ENCODE measurements around the gene REEP1.

REEP1 gene

DNA sequence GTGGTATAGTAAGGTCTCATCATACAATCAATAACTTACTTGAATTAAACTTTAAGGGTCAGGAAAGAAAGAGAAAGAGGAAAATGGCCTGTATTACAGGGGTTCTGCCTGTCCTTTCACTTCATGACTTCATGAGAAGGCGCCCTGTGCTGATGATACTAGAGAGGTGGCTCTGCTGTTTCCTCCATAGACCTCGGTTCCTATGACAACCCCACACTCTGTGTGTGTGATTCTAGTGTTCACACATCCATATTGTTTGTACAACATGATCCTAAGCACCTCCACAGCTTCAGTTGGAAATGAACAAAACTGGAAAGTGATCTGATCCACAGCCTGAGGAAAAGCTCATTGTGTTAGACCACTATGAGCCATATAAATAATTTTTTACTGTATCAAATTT lies 7.0 kb upstream of the REEP1 start:
- no peak for DNase-seq

DNA sequence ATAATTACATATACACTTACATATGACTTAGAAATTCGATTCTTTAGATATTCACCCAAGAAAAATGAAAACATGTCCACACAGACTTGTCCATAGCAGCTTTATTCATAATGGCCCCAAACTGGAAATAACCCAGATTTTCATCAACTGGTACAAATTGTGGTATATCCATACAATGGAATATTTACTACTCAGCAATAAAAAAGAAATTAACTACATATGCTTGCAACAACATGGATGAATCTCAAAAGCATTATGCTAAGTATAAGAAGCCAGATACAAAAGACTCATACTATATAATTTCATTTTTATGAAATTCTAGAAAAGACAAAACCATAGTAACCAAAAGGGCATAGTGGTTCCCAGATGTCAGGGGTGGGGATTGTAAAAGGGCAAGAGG lies 5.1 kb upstream of the REEP1 start:
- DNase-seq: no peak

DNA sequence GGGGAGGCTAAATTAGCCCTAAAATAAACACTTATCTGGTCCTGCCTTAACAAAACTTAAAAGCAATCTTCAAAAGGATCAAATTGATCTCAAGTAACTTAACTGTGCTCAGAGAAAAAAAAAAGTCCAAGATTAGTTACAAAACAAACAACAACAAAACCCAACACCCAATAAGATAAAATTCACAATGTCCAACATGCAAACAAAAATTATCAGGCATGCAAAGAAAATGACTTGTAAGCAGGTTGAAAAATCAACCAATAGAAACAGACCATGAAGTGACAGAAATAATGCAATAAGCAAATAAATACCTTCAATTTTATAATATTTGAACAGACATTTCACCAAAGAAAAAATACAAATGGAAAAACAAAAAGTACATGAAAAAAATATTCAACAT lies 4.0 kb upstream of the REEP1 start:
- no peak for DNase-seq

DNA sequence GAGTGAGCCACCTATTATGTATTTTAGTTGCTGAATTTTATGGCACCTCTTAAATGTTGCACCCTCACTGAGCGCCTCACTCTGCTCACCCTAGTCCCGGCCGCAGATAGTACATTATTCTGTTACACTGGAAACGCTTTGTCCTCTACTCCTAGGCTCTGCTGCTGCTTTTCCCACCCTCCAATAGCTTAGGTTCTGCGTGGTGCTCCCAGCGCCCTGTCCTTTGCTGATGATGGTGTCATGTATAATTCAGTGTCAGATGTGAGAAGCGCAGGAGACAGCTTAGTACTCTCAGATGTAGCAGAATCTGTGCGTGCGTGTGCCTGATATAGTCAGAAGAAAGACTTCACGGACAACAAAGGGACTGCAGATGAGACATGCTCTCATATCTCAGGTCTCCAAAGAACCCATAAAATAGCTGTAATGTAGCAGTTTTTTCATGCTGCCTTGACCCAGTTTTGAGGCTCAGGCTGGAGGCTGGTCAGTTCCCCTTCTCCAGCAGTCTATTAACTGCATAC lies 1.4 kb upstream of the REEP1 start:
- DNase-seq: no peak

DNA sequence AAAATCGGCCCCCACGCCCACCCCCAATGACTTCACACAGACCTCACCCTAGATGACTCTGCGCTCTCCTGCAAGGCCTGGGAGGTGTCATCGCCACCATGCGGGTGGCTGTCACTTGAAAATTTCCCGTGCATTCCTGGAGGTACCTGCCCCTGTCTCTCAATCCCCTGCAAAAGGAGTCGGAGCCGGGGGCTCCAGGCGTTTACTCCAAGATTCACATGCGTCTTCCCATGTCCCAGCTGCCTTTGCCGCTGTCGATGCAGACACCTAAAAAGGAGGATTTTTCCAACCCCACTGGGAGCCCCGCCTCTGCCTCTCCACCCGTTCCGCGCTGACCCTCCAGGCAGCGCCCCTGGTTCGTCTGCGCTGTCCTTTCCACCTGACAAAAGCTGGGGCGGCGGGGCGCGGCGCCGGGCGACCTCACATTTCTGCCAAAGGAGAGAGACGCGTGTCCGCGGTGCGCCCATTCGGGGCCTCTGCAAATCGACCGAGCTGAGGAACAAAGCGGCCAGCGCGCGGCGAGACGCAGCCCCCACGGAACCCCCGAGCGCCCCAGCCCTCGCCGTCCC lies 667 bp downstream of the REEP1 start:
- no peak for DNase-seq

DNA sequence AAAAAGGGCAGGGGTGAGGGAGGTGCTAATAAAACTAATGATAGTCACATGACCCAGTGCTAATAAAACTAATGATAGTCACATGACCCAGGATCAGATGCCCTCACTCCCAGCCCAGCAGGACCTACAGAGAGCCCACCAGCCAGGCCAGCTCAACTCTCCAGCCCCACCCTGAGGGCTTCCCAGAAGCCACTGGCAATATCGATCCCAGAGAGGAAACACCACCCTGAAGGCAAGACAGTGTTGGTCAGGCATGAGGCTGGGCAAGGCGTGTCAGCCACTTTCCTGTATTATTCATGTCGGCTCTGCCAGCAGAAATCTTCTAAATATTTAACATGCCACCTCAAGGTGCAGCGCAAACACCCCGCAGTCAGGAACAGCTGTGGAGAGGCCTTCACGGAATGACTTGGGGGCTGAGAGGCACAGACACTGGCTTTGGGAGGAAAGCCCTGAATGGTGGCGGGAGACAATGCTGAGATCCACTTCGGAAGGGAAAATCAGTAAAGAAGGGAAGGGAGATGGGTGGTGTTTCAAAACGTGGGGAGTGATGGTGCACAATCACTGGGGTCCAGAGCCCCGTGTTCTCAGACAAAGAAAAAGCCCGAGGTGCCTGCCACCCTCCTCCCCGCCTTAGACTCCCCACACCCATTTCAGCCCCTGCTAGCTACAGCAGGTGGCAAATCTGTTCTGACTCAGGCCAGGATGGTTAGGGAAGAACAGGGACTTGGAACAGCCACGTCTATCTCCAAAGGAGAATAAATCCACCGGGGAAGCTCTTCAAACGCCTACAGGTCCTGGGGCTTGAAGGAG lies 1.4 kb downstream of the REEP1 start:
- no peak for DNase-seq

DNA sequence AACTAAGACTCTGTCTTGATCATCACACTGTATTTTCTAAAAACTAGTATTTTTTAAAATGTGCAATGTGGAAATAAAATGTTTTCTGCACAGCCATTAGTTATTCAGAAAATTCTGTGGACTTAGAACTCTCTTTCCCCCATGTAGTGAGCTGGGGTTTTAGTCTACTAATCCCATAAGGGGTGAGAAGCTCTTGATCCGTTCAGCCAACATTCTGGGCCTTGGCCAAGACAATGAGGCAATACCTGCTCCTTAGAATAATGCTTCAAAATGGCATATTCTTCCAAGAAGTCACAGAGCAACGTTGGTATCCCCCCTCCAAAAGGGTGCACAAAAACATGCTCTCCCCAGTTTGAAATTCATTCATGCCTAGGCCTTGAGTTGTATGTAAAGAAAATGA lies 4.0 kb downstream of the REEP1 start:
- DNase-seq: no peak

DNA sequence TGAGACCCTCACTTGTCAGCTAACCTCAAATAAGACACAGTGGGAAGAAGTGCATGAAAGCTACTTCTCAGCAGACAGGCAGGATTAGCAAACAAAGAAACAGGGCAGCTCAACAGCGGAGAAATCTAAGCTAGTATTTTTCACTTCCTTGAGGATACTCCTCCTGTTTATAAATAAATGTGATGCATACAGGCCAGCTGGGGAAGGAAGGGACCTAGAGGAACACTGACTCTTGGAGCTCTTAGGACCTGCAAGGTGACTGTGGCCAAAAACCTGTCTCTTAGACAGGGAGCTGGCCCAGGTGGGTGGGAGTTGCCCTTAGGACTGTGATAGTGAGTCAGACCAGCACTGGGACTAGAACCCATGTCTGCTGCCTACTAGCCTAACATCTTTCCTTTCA lies 4.8 kb downstream of the REEP1 start:
- no peak for DNase-seq

DNA sequence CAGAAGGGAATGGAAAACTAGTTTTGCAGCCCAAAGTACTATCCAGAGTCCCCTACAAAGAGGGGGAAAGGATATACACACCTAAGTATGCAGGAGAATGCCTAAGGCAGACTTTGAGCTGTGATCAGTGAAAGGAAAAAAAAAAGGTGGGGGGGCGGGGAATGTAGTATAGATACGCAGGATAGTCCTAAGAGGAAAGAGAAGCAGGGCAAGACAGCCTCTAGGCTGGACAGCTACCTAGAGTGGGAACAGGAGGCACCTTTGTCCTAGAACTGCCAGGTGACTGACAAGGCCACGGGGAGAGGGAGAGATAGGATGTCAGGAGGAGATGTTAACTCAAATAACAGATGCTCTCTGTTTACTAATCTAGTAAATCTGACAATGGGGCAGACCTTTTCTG lies 6.0 kb downstream of the REEP1 start:
- no peak for DNase-seq

DNA sequence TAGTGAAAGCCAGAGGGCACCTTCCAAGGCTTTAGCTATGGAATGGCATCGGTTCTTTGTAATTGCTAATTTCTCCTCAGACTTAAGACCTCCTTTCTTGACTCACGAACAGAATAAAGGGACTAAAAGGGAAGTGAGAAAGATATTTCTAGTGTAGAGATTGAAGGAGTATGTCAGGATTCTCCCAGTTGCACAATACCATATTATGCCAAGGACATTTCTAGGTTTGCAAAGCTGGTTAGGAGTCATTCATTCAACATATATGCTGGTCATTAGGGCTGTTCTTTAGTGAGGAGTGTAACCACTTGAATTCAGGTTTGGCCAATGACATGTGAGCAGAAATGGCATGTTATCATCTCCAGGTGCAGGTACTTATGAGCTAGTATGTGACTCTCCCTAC lies 7.4 kb downstream of the REEP1 start:
- no peak for DNase-seq

DNA sequence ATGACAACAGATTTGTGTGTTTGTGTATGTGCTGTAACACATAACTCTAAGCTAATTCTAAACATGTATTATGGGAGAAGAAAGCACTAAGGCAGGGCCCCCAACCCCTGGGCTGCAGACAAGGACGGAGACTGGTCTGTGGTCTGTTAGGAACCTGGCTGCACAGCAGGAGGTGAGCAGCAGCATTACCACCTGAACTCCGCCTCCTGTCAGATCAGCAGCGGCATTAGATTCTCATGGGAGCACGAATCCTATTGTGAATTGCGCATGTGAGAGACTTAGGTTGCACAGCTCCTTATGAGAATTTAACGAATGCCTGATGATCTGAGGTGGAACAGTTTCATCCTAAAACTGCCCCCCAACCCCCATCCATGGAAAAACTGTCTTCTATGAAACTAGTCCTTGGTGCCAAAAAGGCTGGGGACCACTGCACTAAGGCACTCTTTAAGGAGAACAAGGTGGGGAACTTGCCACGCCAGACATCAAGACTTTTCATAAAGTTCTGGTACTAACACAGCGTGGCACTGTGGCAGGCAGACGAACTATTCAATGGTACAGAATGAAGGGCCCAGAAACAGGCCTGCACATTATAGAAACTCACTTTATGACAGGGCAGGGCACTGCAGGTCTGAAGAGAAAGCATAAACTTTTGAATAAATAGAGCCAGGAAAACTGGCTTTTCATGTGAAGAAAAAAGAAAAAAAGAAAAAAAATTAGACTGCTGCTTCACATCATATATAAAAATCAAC lies 14.0 kb downstream of the REEP1 start:
- no peak for DNase-seq

DNA sequence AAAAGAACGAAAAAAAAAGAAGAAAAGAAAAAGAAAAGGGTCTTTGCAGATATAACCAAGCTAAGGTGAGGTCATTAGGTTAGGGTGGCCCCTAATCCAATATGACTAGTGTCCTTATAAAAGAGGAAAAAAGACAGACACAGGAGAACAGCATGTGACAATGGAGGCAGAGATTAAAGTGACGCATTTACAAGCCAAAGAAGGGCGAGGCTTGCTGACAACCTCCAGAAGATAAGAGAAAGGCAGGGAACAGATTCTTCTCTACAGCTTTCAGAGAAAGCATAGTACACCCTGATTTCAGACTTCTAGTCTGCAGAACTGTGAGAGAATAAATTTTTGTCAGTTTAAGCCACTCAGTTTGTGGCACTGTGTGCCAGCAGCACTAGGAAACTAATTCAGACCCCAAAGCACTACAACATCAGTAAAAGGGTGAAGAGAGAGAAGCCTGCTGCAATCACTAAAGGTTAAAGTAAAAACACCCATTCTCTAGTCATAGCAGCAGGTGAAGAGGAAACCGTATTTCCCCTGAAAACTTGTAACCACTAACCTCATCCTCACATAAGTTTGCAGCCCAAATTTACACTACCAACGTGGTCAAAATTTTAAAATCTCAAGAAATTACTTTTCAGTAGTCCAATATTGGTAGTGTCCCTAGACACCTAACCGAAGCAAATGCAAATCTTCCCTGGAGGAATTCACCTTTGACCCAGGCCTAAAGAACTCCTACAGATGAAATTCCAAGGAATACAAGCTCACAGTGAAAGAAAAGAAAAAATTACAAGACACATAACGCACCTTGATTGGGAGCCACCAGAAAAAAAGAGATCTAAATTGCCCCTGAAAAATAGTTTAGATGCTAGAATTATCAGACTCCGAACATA lies 17.5 kb downstream of the REEP1 start:
- peak; percentile 17 for DNase-seq

DNA sequence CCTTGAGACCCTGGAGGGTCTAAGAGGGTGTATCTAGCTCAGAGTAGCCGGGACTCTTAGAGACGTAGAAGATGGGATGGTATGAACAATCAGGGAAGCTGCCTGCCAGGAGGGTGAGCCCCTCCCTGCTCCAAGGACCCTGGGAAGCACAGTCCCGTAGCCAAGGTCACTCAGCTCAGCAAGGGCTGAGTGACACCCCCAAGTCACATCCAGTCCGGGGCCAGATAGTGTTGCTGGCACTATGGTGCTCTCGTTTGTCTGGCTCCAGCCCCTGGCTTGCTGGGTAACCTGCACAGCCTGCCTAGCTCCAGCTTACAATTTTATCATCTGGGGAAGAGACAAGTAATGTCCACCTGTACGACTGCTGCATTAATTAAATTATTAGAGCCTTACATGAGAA lies 22.3 kb downstream of the REEP1 start:
- DNase-seq: no peak

DNA sequence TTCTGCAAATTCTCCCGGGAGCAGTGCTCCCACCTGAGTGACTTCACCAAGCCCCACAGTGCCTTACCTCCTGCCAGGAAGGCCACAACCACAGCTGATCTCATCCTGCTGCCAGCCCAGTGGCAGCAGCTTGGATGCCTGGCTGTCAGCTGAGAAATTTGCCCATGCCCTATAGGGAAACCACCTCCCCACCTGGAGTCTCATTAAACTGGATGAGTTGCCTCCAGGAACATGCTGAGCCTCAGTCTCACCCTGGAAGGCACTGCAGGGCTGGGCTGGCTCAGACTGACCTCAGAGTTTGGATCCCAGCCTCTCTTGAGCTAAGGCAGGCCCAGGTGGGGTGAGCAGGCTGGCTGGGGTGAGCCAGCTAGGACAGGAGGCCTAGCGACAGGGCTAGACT lies 23.3 kb downstream of the REEP1 start:
- no peak for DNase-seq

DNA sequence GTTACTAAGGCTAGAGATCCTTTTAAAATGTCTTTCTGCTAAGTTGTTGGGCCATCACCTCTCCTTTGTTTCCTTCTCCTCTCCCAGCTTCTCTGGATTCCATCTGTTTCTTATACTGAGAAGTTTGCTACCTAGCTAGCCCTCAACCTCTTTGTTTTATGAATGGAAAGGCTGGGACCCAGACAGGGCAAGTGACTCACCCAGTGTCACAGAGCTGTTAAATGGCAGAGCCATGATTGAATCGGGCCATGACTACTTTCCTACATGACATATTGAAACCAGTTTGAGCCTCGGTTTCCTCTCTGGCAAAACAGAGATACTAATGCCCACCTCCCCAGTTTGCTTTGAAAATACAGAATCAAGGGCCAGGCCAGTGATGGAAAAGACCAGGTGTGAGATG lies 24.1 kb downstream of the REEP1 start:
- no peak for DNase-seq

DNA sequence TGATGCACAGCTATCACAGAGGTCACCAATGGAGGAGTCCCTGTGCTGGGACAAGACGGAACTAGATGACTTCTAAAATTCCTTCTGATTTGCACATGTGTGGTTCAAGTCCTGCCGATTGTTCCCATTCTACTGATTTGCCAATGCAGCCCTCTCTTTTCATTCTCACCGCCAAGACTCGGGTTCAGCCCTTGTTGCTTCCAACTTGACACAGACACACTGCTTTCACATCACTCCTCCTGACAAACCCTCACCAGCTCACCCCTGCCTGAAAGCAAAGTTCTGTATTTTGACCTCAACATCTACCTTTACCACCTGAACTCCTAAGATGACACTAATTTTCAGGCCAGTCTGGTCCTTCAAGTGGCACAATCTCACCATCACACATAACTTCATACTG lies 25.5 kb downstream of the REEP1 start:
- DNase-seq: no peak

DNA sequence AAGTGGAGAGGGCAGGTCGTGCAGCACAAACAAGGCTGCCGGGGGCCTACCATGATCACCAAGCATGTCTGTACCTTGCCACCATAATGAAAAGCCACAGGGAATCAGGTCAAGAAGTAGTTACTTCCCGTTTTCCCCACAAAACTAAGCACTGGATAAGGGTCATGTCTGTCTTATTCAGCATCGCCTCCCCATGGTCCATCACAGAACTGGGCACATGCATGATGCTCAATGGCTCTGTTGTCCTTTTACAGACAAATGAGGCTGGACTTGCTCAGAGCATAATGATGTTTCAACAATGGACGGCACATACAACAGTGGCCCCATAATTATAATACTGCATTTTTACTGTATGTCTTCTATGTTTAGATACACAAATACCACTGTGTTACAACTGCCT lies 27.5 kb downstream of the REEP1 start:
- DNase-seq: no peak

DNA sequence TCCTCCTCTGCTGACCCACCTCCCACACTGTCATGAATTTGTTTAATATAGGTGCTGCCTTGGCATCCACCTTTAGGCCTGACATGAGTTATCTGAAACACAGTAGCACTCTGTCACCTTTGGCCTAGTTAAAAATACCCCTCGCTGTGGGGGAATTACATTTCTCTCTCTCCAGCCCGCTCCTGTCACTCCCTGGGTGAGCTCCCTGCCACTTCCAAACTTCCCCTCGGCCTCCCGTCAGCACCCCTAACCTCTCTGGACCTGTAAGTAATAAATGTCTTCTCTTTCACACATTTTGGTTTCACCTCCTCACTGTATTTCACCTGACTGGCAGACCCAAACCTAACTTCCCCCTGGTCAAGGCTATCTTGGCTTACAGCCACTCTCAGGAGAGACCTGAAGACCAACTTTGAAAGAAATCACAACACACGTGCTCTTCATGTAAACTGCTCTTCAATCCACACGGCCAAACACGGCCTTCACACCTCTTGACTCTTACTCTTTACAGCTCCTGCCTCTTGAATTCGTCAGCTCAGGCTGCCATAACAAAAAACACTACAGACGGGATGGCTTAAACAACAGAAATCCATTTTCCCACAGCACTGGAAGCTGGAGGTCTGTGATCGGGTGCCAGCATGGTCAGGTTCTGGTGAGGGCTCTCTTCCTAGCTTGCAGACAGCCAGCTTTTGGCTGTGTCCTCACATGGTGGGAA lies 28.3 kb downstream of the REEP1 start:
- no peak for DNase-seq

DNA sequence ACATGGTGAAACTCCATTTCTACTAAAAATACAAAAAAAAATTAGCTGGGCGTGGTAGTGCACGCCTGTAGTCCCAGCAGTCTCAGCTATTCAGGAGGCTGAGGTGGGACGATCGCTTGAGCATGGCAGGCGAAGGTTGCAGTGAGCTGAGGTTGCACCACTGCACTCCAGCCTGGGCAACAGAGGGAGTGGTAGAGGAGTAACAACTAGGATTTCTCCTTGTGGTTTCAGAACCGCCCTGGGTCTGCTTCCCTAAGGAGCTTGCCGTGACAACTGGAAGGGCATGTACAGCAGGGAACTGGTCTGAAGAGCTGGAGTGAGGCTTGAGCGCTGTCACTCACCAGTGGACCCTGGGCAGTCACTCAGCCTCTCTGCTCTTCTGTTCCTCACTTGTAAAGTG lies 29.1 kb downstream of the REEP1 start:
- DNase-seq: no peak

DNA sequence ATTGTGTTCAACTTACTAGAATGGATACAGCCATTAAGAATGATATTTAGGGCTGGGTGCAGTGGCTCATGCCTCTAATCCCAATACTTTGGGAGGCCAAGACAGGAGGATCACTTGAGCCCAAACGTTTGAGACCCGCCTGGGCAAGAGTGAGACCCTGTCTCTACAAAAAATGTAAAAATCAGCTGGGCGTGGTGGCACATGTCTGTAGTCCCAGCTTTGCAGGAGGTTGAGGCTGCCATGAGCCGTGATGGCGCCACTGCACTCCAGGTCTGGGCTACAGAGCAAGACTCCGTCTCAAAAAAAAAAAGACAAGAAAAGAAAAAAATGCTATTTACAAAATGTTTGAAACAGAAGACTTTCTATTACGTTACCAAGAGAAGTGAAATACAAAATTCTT lies 30.0 kb downstream of the REEP1 start:
- DNase-seq: no peak

DNA sequence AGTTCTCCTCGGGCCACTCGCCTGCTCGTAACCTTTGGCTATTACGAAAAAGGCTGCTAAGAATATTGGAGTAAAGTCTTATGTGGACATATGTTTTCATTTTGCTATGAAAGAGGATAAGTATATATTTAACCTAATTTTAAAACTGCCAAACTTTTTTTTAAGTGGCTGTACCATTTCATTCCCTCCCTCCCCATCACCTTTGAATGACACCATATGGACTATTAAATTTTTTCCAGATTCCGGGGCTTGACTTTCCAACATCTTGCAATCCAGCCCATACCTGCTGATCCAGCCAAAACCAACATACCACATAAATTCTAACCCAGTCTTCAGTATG lies 31.5 kb downstream of the REEP1 start:
- DNase-seq: no peak

DNA sequence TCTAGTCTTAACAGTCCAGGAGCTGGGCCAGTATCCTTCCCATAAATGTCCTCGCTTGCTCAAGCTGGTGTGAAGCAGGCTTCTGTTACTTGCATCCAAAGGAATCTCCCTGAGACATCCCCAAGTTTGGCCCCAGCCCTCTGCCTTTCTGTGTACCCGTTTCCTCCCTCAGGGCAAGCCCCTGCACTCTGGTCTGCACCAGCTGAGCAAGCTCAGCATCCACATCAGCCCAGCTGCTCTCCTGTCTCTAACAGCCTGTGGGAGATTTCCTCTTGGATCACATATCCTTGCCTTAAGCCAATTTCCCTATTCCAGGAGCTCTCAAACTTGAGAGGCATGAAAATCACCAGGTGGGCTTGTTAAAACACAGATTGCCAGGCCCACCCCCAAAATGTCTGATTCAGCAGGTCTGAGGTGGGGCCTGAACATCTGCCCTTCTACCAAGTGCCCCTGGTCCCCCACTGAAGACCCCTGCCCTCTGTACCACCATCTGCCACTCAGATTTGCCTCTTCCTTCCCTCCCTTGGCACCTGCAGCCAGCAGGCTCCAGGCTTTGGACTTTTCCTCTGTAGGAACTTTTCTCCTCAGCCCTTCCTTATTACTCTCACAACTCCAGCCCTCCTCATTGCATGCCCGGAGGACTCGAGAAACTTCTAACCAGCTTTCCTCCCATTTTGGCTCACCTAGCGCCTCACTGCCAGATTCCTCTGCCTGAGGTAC lies 32.1 kb downstream of the REEP1 start:
- DNase-seq: no peak

Measured in activated CD4-positive, alpha-beta T cell treated with anti-CD3 and anti-CD28 coated beads, Interleukin-2, Interleukin-6, amounts not matched to agents 100 ng/mL and 50 ng/mL, durations not matched to agents 16 hours and 8 hours (primary cell).